ENCODE results near the gene CD99L2. TPM values are rescaled to one million over a fixed set of nuclear protein-coding genes. Genes with fewer than 3 reads are reported as not detected.

CD99L2 gene
- total RNA-seq, 1 donor from 2014 or later: 12.5 TPM

DNA sequence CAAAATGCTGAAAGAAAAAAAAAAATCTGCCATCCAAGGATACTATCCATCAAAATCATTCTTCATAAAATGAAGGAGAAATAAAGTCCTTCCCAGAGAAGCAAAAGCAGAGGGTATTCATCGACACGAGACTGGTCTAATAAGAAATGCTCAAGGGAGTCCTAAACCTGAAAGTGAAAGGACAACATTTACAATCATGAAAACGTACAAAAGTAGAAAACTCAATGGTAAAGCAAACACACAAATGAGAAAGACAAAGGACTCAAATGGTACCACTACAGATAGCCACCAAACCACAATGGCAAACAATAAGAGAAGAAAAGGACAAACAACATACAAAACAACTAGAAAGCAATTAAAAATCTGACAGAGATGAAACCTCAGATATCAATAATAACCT lies 41.0 kb downstream of the CD99L2 start:
- no peak for DNase-seq
- no peak for ATAC-seq (ENCODE audit: low read depth)
- no peak overlapping the region for H3K4me3 Mint-ChIP-seq
- ChIA-PET POLR2A (no interaction called here), CTCF (no interaction called here)
- no peaks in the 10 kb centered on the region for H3K27me3 Mint-ChIP-seq
- TF ChIP-seq, protein P1, sequence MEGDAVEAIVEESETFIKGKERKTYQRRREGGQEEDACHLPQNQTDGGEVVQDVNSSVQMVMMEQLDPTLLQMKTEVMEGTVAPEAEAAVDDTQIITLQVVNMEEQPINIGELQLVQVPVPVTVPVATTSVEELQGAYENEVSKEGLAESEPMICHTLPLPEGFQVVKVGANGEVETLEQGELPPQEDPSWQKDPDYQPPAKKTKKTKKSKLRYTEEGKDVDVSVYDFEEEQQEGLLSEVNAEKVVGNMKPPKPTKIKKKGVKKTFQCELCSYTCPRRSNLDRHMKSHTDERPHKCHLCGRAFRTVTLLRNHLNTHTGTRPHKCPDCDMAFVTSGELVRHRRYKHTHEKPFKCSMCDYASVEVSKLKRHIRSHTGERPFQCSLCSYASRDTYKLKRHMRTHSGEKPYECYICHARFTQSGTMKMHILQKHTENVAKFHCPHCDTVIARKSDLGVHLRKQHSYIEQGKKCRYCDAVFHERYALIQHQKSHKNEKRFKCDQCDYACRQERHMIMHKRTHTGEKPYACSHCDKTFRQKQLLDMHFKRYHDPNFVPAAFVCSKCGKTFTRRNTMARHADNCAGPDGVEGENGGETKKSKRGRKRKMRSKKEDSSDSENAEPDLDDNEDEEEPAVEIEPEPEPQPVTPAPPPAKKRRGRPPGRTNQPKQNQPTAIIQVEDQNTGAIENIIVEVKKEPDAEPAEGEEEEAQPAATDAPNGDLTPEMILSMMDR (IDR thresholded peaks at IDR 0.05): no peak
- peaks cover 20% of the 10 kb centered on the region for H3K9me3 Mint-ChIP-seq
- H3K36me3 Mint-ChIP-seq (ENCODE audit: low read depth): peaks cover 25% of the 10 kb centered on the region
- H3K4me1 Mint-ChIP-seq: no peaks in the 10 kb centered on the region
- H3K27ac Mint-ChIP-seq: no peak overlapping the region
- intact Hi-C loops (cut with micrococcal nuclease): no loop called here

DNA sequence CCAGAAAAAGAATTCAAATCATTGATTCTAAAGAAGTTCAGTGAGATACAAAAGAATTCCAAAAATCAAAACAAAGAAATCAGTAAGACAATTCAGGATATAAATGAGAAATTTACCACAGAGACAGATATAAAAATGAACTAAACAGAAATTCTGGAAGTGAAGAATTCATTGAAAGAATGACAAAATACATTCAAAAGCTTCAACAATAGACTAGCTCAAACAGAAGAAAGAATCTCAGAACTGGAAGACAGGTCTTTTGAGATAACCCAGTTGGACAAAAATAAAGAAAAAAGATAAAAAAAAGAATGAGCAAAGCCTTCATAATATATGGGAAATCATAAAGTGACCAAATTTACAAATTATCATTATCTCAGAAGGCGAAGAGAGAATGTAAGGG lies 41.7 kb downstream of the CD99L2 start:
- H3K4me1 Mint-ChIP-seq: no peaks in the 10 kb centered on the region
- intact Hi-C loops (cut with micrococcal nuclease): no loop called here
- H3K36me3 Mint-ChIP-seq (ENCODE audit: low read depth): peaks cover 28% of the 10 kb centered on the region
- POLR2A ChIA-PET: no interaction called here
- ATAC-seq (ENCODE audit: low read depth) (no peak), DNase-seq (no peak)
- H3K4me3 Mint-ChIP-seq: no peak overlapping the region
- H3K9me3 Mint-ChIP-seq: peaks cover 20% of the 10 kb centered on the region
- no peaks in the 10 kb centered on the region for H3K27me3 Mint-ChIP-seq
- TF ChIP-seq, protein P1 (IDR thresholded peaks at IDR 0.05): no peak
- H3K27ac Mint-ChIP-seq: no peak overlapping the region
- CTCF ChIA-PET: no interaction called here

DNA sequence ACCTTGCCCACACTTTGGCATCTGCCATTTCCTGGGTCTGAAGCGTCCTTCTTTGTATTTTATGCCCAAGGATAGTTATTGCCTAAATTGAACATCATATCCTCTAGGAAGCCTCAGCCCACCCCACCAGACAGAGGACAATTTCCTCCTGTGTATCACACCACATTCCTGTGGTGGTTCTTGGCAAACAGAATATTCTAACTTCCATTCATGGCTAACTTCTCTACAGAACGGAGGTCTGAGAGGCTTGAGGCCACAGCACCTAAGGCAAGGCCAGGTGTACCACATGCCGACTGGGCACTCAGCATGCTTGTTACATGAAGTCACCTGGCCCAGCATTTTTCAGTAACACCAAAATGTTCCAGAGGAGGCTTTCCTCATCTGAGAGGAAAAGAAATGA lies 42.4 kb downstream of the CD99L2 start:
- TF ChIP-seq, protein P1 (IDR thresholded peaks at IDR 0.05): no peak
- Mint-ChIP-seq H3K4me3 (no peak overlapping the region), H3K27ac (no peak overlapping the region), H3K9me3 (peaks cover 20% of the 10 kb centered on the region), H3K36me3 (ENCODE audit: low read depth) (peaks cover 25% of the 10 kb centered on the region), H3K4me1 (no peaks in the 10 kb centered on the region), H3K27me3 (no peaks in the 10 kb centered on the region)
- ChIA-PET POLR2A (no interaction called here), CTCF (no interaction called here)
- intact Hi-C loops (cut with micrococcal nuclease): no loop called here
- no peak for ATAC-seq (ENCODE audit: low read depth)
- DNase-seq: no peak

DNA sequence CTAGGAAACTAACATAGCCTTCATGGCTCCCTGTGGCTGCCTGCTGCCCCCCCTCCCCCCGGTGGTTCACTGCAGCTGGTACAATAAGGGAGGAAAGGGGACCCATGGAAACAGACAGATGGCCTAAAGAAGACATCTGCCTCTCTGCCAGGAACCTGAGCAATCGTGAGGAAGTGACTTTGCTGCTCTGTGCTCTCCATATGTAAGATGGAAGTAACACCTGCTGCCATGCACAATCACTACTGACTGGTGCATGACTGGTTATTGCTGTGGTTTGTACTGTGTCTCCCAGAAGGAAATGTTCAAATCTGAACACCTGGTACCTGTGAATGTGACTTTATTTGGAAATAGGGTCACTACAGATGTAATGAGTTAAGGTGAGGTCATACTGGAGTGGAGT lies 43.6 kb downstream of the CD99L2 start:
- ChIA-PET CTCF (no interaction called here), POLR2A (no interaction called here)
- H3K4me1 Mint-ChIP-seq: no peaks in the 10 kb centered on the region
- intact Hi-C loops (cut with micrococcal nuclease): no loop called here
- peaks cover 20% of the 10 kb centered on the region for H3K9me3 Mint-ChIP-seq
- no peaks in the 10 kb centered on the region for H3K27me3 Mint-ChIP-seq
- TF ChIP-seq, protein P1 (IDR thresholded peaks at IDR 0.05): no peak
- H3K27ac Mint-ChIP-seq: no peak overlapping the region
- DNase-seq (no peak), ATAC-seq (ENCODE audit: low read depth) (no peak)
- no peak overlapping the region for H3K4me3 Mint-ChIP-seq
- peaks cover 23% of the 10 kb centered on the region for H3K36me3 Mint-ChIP-seq (ENCODE audit: low read depth)

DNA sequence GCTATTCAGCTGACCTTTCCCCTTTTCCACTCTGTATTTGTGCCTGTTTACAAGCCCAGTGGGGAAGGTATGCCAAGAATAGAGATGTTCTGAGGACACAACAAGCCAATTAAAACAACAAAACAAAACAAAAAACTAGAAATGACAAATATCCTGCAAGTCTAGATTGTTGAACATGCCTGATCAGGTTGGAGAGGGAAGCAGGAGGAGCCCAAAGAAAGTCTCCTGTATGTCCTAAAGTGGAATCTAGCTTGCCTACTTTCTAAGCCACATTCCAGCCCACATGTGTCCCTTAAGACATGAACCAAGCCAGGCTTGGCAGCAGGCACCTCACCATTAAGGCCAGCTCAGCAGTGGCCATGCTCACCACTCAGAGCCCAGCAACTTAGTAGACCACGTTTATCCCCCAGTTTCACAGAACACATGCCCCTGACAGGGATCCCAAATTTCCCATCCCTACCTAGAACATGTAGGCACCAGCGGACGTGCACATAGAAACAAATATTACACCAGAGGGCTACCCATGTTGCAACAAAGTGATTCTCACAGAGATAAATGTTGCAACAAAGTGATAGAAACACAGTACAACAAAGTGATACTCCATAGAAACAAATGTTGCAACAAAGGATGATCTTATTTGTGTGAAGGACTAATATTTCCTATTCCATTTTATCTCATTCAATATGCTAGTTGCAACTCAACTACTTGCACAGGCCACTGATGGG lies 48.3 kb downstream of the CD99L2 start:
- ChIA-PET POLR2A (no interaction called here), CTCF (no interaction called here)
- no peaks in the 10 kb centered on the region for H3K27me3 Mint-ChIP-seq
- DNase-seq: no peak
- H3K4me3 Mint-ChIP-seq: no peak overlapping the region
- TF ChIP-seq, protein P1 (IDR thresholded peaks at IDR 0.05): no peak
- no peak for ATAC-seq (ENCODE audit: low read depth)
- intact Hi-C loops (cut with micrococcal nuclease): no loop called here
- no peaks in the 10 kb centered on the region for H3K9me3 Mint-ChIP-seq
- no peak overlapping the region for H3K27ac Mint-ChIP-seq
- peaks cover 7% of the 10 kb centered on the region for H3K36me3 Mint-ChIP-seq (ENCODE audit: low read depth)
- H3K4me1 Mint-ChIP-seq: peaks cover 4% of the 10 kb centered on the region

Data from activated B cell treated with CpG ODN at 0.5 μM for 24 hours (primary cell).